Measurements from ENCODE around the gene TGFB1.
"Not testable (repeated sequence)": the region's sequence is repeated elsewhere in the genome, so short reads cannot be mapped to it uniquely, and the experiment has no call there.

TGFB1 gene

DNA sequence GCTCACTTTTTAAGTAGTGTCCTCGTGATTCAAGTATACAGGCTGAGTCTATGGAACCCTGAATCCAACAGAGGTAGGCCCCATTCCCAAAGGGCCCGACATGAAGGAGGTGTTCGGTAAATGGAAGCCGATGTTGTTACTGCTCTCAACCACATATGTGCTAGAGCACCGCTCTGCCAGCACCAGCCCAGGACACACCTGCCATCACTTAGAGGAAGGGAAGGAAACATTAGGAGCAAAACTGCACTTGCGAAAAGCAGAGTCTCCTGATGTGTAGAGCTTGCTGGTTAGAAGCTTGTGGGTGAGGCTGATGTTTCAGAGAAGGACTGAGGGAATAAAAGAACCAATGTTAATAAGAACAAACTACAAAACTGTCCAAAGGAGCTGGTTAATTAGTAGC, 53.2 kb downstream of the TGFB1 start:
- no peak for DNase-seq (ENCODE audit: low read depth, low spot score)

DNA sequence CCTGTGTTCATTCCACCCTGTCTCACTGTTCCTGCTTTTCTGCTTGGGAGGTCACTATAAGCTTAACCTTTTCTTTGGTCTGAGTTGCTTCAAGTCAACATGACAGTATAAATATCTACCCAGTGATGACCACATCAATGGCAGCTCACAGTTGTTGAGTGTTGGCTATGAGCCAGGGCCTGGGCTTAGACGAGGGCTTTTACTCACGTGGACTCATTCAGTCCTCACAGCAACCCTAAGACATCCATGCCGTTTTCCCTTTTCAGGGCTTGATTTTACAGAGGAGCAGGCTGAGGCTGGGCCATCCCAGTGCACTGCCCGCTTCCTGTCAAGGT, 54.0 kb downstream of the TGFB1 start:
- DNase-seq (ENCODE audit: low read depth, low spot score): no peak

DNA sequence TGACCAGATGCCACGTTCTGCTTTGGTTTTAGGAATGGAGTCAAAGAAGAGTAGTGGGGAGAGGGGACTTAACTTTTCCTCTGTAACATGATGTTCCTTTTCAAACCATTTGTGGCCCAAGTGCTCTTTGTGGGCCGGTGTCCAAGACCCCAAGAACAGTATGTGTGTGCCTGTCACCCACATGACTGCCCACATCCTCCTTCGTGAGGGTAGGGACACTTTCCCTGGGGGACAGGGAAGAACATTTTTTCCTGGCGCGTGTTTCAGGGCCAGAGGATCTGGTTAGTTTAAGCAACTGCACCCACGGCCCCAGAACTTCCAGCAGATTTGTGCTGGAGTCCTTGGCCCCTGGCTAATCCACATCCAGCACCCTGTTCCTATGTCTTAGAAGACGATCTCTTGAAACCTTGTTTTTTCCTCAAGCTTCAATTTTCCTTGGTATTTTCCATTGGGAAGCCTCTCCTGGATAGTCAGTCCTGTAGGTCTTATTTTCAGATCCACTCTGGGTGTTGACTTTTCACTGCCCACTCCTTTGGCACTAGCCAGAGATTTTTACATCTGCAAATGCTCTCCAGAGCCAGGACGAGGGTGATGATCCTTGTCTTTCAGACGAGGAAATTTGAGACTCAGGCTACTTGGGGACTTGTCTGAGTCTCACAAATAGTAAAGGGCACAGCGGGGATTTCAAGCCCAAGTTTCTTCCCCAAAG, 54.5 kb downstream of the TGFB1 start:
- DNase-seq (ENCODE audit: low read depth, low spot score): no peak

DNA sequence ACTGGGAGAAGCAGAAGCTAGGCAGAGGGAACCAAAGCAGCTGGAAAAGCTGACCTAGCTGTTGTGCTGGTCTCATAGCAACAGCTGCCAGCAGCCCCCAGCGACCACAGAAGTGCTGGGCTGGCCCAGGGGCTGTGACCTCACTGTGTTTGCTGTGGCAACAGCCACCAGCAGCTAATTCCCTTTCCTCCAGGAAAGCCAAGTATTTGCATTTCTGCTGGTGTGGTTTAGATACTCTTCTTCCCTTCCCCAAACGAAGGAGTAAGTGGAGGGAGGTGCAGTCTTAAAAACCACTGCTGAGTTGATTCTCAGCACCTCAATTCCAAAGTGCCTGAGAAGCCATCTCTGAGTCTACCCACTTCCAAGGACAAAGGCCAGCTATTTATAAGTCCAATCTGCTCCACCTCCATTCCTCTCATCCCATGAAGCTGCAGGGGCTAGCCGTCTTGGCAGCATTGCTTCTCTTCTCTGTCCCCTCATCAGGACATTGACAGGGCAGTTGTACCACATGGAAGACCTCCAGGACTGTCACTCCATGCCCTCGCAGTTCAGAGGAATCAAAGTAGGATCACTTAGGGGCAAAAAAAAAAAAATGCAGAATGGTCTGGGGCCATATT, 55.3 kb downstream of the TGFB1 start:
- no peak for DNase-seq (ENCODE audit: low read depth, low spot score)

DNA sequence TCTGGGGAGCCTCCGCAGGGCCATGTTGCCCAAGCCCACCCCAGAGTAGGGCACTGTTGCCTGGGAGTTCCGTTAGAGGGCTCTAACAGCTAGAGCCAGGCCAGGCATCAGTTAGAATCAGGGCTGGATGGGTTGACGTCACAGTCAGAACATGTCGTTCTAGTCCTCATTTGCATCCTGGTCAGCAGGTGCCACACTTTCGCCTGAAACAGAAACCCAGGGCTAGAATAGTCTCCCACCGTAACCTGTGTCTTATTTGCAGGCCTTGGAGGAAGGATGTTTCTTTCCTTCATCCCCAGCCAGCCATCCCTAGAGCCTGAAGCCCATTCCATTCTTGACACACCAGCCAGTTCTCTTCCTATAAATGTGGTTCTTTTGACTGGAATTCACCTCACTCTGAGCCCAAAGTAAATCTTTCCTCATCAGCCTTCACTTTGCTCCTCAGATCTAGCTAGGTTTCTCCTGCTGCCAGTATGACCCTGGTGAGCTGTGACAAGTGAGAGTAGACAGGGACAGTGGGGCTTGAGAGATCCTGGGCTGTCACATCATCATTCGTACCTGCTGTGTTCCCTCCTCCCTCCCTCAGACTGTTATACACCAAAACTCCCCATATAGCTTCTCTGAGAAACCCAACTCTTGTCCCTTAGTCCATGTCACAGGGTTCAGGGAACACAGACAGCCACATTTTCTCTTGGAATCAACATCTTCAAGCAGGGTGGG, 55.9 kb downstream of the TGFB1 start:
- DNase-seq (ENCODE audit: low read depth, low spot score): no peak

DNA sequence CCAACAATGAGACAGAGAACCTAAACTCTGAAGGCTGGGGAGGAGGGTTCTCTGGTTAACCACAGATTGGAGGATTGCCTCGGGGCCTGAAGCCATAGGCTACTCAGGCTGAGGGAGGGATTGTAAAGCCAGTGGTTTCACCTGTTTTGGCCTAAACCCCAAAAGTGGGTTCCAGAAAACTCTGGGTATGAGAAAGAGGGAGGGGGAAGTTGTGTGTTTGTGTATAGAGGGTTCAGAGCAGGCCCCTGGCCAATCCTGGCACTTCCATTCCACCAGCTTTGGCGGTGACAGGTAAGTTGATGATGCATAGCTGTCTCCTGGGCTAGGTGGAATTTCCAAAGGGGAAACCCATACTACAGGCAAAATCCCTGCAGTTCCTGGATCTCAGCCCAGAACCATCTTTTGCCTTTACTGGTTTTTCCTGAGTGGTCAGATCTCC, 57.3 kb downstream of the TGFB1 start:
- DNase-seq (ENCODE audit: low read depth, low spot score): no peak

DNA sequence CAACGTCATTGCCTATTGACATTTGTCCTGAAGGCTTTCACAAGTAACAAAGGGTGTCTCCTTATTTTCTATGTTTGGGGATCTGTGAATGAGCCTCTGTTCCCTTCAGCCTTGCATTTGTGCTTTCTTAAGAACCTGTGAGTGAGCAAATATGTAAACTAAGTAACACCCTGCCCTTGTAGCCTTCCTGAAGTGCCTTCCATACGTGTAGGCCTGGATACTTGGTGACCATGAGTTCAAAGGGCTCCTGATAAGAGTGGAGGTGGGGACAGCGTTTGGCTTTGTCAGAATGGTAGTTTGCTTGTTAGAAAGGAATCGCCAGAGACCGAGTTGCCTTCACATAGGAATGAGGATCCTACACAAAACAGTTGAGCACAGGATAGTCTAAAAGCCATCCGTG, 58.2 kb downstream of the TGFB1 start:
- no peak for DNase-seq (ENCODE audit: low read depth, low spot score)

DNA sequence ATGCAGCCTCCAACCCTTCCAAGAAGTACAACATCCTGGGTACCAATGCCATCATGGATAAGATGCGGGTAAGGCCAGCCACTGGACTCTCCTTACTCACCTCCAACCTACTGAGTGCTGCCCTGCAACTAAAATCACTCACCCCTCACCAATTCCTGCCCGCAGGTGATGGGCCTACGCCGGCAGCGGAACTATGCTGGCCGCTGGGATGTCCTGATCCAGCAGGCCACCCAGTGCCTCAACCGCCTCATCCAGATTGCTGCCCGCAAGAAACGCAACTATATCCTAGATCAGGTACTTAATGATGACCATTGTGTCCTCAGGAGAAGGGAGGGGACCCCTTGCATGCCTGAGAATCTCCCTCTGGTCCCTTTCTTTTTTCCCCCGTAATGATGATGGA, 59.3 kb downstream of the TGFB1 start:
- DNase-seq (ENCODE audit: low read depth, low spot score): no peak

GRCh38 chr19:41289814-41290213, 63.9 kb downstream of the TGFB1 start:
- DNase-seq (ENCODE audit: low read depth, low spot score): not testable (repeated sequence)

DNA sequence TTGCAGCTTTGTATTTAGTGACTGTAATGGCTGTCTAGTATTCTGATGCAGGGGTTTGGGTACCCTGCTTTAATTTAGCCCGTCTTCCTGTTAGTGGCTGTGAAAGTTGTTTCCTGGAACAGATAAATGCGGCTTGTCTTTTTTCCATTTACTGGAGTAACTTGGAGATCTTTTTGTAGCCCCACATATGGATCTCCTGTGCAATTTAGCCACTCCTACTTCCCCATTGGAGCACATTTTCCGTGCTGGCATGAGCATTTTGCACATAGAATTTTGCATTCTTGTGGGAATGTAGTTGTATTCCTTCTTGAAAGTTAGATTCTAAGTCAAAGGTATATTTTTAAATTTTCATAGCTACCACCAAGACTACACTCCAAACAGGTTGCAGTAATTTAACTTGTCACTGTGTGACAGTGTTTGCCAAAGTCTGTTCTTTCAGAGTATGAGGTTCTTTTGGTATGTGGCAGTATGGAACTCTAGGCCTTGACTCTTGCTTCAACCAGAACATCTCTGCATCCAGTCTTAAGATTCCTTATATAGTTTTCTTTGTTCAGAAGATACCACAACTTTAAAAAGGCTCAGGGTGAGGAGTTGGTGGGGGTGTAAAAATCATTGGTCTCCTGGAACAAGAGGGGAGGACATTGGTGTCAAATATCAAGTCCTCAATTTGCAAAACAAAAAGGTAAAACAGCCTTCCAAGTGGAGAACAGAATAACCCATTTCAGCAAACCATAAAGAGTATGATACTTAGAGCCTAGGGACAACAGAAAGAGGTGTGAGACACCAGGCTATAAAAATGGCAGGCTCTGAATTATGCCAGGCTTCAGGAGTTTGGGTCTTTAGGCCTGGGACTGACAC, 64.8 kb downstream of the TGFB1 start:
- DNase-seq (ENCODE audit: low read depth, low spot score): no peak
